ENCODE measurements around the gene AAK1.

Gene AAK1

GRCh38 chr2:69459936-69460335, 183.6 kb downstream of the AAK1 start:
- TF ChIP-seq CTCF (IDR thresholded peaks at IDR 0.05; ENCODE audit: insufficient read depth, low read depth, low read length, missing control alignments) = no peak
- H3K4me3 ChIP-seq (ENCODE audit: low read depth, low read length) = no peak overlapping the region

GRCh38 chr2:69456950-69457445, 186.5 kb downstream of the AAK1 start:
- TF ChIP-seq CTCF (IDR thresholded peaks at IDR 0.05; ENCODE audit: insufficient read depth, low read depth, low read length, missing control alignments) = no peak
- DNase-seq (ENCODE audit: low read depth) = no peak
- H3K4me3 ChIP-seq (ENCODE audit: low read depth, low read length) = no peak overlapping the region

More at GRCh38 chr2:69459936-69460335, 183.6 kb downstream of the AAK1 start:
- no peak for DNase-seq (ENCODE audit: low read depth)

- no peak for DNase-seq (ENCODE audit: low read depth)
- no peak overlapping the region for H3K4me3 ChIP-seq (ENCODE audit: low read depth, low read length)
- TF ChIP-seq CTCF (IDR thresholded peaks at IDR 0.05; ENCODE audit: insufficient read depth, low read depth, low read length, missing control alignments) = no peak
Measured at GRCh38 chr2:69456154-69456553, 187.4 kb downstream of the AAK1 start.

- no peak for TF ChIP-seq CTCF (IDR thresholded peaks at IDR 0.05; ENCODE audit: insufficient read depth, low read depth, low read length, missing control alignments)
- no peak for DNase-seq (ENCODE audit: low read depth)
- no peak overlapping the region for H3K4me3 ChIP-seq (ENCODE audit: low read depth, low read length)
Measured at GRCh38 chr2:69454976-69455375, 188.6 kb downstream of the AAK1 start.

- H3K4me3 ChIP-seq (ENCODE audit: low read depth, low read length) = no peak overlapping the region
- DNase-seq (ENCODE audit: low read depth) = peak; percentile 75
- TF ChIP-seq CTCF (IDR thresholded peaks at IDR 0.05; ENCODE audit: insufficient read depth, low read depth, low read length, missing control alignments) = no peak
Measured at GRCh38 chr2:69453475-69454129, 189.9 kb downstream of the AAK1 start.

DNA sequence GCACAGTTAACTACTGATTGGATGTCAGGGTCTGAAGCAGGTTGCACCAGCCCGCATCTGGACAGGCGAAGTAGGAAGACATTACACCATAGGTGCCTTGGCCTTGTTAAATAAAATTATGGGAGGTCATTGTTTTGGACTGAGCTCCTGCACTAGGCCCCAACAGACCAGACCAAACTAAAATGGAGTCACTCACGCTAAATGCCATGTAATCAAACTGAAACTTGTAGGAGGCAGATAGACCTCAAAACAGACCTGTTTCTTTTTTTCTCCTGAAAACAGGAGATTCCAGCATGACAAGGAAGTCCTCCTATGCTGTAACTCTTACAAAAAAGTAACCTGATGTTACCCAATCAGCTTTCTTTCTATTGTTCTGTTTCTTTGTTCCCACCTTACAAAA, 190.9 kb downstream of the AAK1 start:
- TF ChIP-seq CTCF (IDR thresholded peaks at IDR 0.05; ENCODE audit: insufficient read depth, low read depth, low read length, missing control alignments) = no peak
- no peak for DNase-seq (ENCODE audit: low read depth)
- H3K4me3 ChIP-seq (ENCODE audit: low read depth, low read length) = no peak overlapping the region
